Stimulated activated CD8-positive, alpha-beta memory T cell treated with anti-CD3 and anti-CD28 coated beads, Interleukin-4, amount 100 ng/mL, for 4 hours (primary cell): ENCODE data around the gene MAML2.

Source experiments
- DNase-seq, 2 donors: peaks; one replicate each; pipeline ENCODE4 v3.0.0-alpha.2; 2020; ENCODE audit warnings: low read depth in 2 of 2, low spot score in 1 of 2

The MAML2 gene

DNA sequence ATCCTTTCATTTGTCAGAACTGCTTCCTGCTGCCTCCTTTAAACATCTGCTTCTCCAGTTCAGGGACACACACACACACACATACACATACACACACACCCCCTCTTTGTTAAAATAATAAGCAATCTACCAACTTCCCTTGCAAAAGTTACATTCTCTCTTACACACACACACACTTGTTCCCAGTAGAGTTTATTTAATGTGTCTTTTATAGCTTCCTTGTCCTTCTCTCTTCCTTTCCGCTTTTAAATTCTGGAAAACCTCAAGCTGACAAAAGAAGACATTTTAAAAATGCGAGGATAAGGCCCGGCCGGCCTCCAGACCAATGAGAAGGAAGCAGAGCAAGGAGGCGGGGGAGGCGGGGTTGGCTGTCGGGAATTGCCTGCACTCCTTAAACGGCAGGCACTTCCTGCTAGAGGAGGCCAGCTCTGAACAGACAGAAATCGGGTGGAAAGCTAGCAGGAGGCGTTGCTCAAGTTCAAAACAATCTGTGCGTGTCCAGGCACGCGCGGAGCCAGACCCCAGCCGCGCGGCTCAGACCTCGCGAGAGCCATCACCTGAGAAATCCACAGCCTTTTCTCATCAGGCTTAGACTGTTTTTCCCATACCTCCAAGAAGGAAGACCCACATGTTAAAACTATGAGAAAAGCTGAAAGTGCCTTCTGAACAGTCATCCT, 99.9 kb downstream of the MAML2 start:
- peak; percentile 34 to 38 for DNase-seq

DNA sequence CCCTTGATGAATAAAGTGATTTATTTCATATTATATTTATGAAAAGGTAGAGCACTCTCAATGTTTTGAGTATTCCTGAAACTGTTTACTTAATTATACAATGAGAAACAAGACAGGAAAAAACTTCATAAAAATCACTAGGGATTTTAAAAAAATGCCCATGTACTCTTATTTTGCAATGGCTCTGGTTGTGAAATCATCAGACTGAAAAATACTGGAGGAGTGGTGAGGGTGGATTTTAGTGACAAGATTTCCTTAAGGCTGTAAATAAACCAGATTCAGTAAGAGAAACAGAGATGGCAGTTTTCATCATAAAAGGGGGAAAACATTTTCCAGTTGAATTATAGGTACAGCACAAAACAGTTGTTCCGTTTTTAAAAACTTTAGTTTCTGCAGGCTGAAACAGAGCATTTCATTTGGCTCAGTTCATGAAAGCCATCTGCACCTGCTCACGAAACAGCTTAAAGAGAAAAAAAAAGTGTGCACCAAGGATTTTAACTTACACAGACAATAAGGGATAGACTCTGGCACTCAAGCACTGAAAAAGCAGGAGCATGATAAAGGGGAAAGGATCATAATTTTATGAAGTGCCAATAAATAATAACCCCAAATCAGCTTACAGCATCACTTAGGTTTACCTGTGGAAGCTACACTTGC, 100.7 kb downstream of the MAML2 start:
- no peak for DNase-seq

DNA sequence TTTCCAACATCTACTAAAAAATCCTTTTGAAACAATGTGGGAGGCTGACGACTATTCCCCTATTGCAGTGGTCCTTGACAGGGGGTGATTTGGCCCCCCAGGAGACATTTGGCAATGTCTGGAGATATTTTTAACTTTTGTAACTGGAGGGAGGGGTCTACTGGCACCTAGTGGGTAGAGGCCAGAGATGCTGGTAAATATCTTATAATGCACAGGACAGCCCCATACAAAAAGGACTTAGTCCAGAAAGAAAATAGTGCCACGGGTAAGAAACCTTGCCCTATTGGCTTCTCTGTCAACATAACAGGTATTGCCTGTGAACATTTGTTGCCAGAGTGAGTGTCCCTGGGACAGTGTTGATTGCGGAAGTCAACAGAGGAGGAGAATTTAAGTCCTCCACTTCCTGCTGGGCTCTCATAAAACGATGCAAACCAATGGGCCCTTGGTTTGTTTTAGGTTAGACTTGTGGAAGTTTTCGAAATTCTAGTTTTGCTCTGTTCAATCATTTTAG, 101.6 kb downstream of the MAML2 start:
- DNase-seq, result no peak

DNA sequence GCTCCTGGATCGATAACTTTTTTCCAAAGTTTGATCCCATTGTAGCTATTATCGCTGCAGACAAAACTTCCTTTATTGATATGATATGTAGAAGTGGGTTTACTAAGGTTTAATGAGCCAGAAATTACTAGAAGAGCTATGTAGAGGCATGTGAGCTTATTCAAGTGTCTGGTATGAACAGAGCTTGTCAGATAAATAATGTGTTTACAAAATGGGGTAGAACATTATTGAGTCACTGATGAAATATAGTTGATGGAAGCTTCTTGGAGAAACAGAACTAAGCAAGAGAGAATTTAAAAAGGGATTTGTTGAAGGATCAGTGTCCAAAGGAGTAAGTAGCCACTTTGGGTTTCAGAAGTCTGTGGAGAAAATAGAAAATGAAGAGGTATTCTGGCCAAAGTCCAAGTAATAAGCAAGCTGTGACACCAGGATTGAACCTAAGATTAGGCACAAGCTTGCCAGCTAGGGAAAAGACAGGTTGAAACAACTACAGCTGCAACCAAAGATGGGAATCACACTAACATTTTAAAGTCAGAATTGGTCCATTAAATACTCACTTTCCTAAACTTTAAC, 104.3 kb downstream of the MAML2 start:
- no peak for DNase-seq

DNA sequence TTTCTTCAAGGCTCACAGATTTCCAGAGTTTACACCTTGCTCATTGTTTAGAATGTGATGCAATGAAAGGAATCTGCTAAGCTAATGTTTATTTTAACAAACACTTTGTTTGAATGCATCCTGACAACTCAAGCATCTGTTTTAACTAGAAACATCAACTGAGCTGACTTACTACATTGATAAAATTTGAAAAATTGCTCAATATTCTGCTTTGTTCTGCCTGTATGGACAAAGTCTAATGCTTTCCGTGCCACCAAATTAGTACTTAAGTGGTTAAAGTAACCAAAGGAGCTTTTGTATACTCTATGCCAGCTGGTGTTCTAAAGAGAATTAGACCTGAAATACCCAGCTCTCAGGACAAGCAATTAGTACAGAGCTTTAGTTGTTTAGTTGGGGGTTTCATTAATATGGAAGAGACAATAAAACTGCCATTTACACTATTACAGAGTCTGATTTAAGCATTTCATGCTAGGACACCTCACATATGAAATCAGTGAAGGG, 105.2 kb downstream of the MAML2 start:
- DNase-seq, result no peak

DNA sequence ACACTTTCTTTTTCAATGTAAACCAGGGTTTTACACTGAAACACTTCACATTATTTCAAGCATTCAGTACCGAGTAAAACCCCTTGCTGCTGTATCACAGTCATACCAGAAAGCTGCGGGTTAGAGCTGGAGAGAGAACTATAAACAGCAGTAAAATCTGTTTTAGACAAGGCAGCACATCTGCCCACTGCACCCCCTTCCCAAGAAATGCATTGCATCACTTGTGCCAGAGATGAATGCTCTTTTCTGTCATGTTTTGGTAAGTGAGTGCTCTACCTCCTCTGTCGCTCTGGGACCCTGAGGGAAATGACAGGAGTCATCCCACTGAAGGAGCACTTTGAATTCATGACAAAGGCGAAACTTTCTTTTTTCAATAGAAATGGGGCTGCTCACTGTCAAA, 107.2 kb downstream of the MAML2 start:
- DNase-seq, result no peak

DNA sequence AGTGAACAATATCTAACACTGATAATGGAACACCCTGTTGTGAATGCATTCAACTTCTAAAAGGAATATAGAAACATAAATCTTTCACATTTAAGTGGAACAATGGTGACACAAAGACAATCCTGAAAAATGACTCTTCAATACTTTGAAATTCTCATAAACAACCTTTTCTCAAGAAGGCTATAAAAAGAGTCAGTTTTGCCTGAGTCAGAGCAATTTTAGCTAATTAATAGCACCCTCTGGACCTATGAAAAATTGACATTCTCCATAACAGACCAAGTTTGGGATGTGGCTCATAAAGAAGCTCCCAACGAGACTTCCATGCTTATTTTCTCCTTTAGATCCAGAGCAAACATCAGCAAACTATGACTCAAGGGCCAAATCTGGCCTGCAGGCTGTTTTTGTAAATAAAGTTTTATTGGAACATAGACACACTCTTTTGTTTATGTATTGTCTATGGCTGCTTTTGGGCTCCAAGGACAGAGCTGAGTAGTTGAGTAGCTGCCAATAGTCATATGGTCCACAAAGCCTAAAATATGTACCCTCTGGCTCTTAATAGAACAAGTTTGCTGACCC, 108.0 kb downstream of the MAML2 start:
- no peak for DNase-seq

DNA sequence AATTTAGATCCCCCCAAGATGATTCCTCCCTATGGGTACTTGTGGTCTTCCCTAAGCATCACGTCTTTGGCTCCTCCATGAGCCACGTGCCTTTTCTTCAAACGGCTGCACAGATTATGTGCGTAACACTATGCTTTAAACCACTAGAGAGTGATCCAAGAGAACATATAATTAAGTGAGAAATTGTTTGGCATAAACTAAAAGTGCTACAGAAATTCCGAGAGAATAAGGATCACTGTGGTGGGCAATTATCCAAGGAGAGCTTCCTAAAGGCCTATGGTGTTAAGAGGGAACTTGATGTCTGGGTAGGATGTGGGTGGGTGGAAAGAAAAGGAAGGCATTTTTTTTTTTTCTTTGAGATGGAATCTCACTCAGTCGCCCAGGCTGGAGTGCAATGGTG, 110.9 kb downstream of the MAML2 start:
- no peak for DNase-seq

DNA sequence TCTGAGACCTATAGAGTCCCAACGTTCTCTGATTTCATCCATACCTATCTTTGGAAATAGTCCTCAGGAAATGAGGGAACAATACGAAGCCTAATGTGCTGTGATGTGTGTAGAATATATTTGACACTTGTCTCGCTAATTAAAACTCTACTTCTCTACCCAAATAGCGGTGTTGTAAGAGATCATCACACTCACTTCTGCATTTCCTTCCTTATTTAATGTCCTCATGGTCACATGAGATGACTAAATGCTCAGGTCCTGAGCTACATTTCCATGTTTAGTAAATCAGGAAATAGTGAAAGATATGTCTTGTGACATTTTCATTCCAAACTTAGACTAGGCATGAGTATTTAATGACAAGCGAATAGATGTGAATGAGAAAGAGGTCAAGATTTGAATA, 112.3 kb downstream of the MAML2 start:
- no peak for DNase-seq

DNA sequence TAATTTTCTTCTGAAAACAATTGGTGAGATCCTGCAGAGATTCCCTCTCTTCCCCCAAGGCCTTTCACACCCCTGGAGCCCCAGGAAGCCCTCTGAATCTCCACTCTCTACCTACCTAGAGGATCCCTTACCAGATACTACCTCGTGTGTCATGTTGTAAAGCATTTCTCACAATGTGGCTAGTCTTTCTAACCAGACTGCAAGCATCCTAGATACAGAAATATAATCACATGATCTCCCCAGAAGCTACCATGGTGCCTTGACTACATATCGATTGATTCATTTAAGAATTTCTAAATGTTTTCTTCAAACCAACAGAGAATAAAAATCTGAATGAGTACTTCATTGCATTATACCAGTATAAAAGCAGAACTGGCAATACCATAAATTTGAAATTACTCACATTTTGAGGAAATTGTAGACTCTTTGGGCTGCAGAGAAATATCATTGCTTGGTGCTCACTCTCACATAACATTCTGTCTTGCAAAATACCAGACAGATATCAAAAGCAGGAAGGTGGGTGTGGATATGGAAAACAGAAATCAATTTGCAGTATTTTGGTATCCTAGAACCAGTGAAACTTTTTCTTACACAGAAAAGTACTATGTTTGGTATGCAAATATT, 113.5 kb downstream of the MAML2 start:
- DNase-seq, result no peak

DNA sequence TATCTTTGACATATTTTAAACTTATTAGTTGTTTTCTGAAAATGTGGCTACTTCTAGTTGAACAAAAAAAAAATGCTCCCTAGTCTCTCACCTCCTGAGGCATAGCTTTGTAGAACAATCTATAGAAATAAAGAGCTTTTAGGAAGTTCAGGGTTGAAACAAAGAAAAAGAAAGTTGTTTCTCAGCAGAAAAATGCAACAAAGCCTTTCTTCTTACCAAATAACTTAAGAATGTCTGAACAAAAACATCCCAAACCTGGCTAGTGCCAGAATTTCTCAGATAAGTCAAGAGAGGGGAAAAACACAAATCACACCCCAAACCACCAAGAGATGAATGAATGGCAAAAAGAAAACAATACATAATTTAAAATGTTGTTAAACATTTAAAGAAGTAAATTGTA, 114.1 kb downstream of the MAML2 start:
- DNase-seq, result no peak

DNA sequence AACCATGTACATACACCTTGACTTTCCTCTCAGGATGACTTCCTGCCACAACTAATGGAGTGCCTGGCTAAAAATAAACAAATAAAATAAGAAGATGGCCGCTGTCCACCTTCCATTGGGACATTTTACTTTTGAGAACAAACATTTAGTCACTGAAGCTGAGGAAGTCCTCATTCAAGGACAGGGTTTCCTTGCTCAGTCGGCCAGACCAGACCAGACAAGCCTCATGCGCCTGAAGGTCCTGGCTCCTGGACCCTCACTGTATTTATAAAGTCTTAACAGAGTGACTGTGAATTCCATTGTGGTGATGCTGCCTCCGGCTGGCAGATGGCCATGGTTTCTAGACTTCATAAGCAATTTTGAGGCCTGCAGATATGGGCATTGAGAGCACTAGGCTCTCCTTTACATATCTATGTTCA, 114.5 kb downstream of the MAML2 start:
- DNase-seq, result no peak

DNA sequence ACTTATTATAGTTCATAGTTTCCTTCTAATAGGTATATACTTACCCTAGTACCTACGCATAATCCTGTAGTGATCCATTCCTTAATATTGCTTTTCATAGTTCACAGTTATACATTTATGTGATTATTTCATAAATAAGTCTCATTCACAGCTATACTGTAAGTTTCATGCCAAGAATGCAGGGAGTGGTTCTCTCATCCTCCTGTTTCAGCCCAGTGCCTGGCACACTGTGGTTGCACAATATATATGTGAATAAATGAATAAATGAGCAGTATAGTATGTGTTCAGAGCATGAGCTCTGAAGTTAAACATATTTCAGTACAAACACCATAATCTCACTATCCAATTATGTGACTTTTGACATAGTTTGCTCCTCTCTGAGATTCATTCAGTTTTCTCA, 115.8 kb downstream of the MAML2 start:
- no peak for DNase-seq

DNA sequence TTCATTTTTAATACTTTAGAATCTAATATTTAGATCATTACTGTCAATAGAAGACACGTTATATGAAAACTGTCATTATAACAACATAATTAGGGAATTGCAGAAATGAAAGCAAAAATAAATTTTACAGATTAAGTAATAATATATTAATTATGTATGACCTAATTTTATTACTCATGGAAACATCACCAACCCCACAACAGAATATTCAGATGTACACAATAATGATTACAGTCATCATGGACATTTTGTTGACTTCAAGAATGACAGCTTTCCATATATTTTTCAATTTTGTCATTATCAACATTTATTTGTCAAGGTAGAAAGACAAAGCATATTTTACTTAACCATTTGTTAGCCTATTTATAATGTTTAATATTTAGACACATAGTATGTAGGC, 119.9 kb downstream of the MAML2 start:
- DNase-seq, result no peak

DNA sequence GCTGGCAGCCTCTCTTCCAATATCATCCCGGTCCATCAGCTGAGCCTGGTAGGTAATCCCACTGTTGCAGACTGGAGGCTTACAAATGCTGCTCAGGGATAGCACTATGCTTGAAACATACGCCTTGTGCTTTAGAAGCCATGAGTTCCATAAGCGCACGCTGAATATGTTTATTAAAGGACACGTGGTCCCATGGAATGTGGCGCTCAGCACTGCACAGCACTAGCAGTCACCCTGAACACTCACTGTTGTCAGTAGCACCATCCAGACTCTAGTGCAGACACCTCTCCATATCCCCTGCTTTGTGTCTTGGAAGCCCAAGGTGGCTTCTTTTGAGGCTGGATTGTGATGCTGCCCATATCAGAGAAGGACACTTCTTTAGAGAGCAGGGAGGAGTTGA, 120.9 kb downstream of the MAML2 start:
- DNase-seq, result no peak

DNA sequence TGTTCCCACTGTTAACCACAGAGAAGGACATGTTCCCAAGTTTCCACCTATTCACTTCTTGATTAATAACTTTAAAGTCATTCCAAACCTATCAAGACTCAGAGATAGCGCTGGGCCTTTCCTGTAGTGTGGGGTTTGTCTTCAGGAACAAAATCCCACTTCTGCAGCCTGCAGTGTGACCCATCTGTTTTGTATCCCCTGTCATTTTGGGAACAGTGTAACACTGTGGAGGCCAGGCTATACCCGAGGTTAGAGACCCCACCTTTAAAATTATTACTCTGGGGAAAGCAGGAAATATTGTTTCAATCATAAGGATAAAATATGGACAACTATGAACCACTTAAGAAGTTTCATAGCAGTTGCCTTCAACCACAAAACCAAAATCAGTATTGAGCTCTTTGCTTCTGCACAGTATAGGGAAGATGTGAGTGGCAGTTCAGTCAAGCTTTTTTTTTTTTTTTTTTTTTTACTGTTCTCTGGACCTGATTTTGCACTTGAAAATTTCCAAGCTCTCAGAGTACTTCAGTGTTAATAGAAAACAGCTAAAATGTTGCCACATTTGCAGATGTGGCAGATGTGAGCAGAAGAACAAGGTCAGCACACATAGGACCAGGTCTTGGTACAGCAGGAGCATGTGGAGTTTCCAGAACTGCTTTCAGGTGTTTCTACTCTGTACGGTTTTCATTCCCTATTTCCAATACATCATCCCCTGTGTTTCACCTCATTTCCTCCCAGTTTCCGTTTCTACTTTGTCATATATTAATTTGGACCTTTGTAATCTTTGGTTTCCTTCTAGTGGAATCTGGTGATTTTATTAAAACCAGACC, 121.5 kb downstream of the MAML2 start:
- DNase-seq, result no peak

DNA sequence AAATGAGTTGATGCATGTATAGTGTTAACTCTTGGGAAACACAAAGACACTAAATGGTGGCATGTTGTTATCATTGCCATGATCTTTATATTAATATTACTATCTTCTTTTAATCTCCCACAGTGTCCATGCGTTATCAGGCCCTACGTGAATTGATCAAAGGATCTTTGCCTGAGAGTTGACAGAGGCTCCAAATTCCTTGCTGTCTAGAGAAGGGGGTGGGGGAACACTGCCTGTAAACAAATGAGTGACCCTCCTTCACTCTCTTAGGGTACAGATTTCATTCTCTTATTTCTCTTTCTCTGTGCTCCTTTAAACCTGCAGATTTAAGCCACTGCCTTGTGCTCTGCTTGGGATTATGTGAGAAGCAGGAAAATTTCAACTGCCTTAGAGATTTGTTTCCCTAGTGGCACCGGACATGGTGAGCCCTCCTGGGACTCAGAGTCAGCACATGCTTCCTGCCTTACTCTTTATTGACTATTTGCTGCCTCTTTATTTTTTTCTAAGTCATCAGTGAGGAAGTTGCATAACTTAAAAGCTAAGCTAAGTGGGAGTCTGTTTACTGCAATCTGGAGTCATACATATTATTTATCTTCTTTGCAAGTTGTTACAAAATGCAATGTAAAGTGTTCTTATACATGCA, 122.9 kb downstream of the MAML2 start:
- DNase-seq, result no peak

DNA sequence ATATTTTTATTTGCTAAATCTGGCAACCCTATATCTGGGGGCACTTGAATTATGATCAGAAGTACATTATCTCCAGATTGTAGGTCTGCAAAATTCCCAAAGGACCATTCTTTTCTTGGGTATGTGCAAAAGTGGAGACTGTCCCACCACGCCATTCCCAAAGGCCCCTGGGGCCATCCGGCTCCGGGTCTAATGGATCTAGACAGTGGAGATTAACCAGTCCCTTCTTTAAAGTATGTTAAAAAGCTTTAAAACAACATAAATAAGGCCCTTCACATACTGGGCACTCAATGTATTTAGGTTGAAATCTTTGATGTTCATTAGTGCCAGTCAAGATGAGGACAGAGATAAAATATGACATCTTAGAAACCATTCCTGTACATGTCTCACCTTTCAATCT, 124.1 kb downstream of the MAML2 start:
- DNase-seq, result no peak

DNA sequence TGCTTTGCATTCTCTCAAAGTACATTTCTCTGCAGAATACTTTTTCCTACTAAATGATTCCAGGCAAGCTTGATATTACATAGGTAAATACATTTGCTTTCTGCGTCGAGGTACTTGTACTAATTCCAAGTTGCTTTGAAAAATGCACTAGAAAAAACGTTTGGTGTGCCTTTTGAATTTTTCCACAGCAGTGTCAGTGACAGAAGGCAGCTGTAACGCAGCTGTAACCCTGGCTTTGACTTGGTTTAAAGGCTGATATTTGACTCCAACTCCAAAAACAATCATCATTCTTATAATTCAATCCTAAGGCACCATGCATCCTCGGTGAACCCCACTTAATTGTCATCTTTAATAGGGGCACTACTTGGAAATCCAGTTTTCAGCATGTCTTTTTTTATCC, 125.0 kb downstream of the MAML2 start:
- DNase-seq, result no peak

DNA sequence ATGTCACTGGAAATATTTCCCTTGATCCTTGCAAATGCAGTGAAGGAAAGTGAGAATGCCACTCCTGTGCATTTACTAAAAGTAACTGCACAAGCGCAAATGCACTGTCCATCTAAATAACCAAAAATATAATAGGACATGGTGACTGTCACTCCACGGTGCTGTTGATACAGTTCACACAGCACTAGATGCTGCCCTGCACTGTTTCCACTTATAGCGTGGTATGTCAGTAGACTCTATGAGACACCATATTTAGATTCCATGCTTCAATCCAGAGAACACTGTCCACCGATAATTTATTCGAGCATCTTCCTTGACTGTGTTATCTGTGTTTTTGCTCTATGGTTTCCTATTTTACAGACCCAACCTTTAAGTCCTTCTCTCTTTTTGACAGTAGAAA, 125.8 kb downstream of the MAML2 start:
- DNase-seq, result no peak
